ENCODE measurements around the gene ERC2.

The ERC2 gene

GRCh38 chr3:56233742-56234141 is 234.5 kb downstream of the ERC2 start:
- no peak for DNase-seq

- DNase-seq: no peak
Observed at GRCh38 chr3:56229311-56229710, 239.0 kb downstream of the ERC2 start.

- no peak for DNase-seq
Observed at GRCh38 chr3:56222866-56223265, 245.4 kb downstream of the ERC2 start.

- DNase-seq: no peak
Observed at GRCh38 chr3:56219894-56220805, 248.1 kb downstream of the ERC2 start.

- DNase-seq: no peak
Observed at GRCh38 chr3:56209982-56210751, 258.1 kb downstream of the ERC2 start.

GRCh38 chr3:56207922-56208321 is 260.3 kb downstream of the ERC2 start:
- no peak for DNase-seq

GRCh38 chr3:56205406-56205805 is 262.9 kb downstream of the ERC2 start:
- DNase-seq: no peak

GRCh38 chr3:56202997-56203396 is 265.3 kb downstream of the ERC2 start:
- no peak for DNase-seq

GRCh38 chr3:56201407-56201806 is 266.9 kb downstream of the ERC2 start:
- DNase-seq: no peak

- no peak for DNase-seq
Observed at GRCh38 chr3:56200251-56200650, 268.0 kb downstream of the ERC2 start.

- no peak for DNase-seq
Observed at GRCh38 chr3:56197991-56198390, 270.3 kb downstream of the ERC2 start.

GRCh38 chr3:56197259-56197965 is 270.9 kb downstream of the ERC2 start:
- no peak for DNase-seq

GRCh38 chr3:56196700-56197099 is 271.6 kb downstream of the ERC2 start:
- DNase-seq: no peak

- no peak for DNase-seq
Observed at GRCh38 chr3:56193519-56193918, 274.7 kb downstream of the ERC2 start.

GRCh38 chr3:56192001-56192400 is 276.3 kb downstream of the ERC2 start:
- no peak for DNase-seq

GRCh38 chr3:56190771-56191305 is 277.4 kb downstream of the ERC2 start:
- DNase-seq: no peak

GRCh38 chr3:56190130-56190529 is 278.1 kb downstream of the ERC2 start:
- DNase-seq: no peak

GRCh38 chr3:56189536-56189935 is 278.7 kb downstream of the ERC2 start:
- no peak for DNase-seq

GRCh38 chr3:56188201-56188600 is 280.1 kb downstream of the ERC2 start:
- DNase-seq: no peak

GRCh38 chr3:56187051-56187450 is 281.2 kb downstream of the ERC2 start:
- no peak for DNase-seq

GRCh38 chr3:56185827-56186226 is 282.4 kb downstream of the ERC2 start:
- DNase-seq: no peak

- DNase-seq: no peak
Observed at GRCh38 chr3:56183529-56183928, 284.7 kb downstream of the ERC2 start.

GRCh38 chr3:56180433-56180832 is 287.8 kb downstream of the ERC2 start:
- DNase-seq: no peak
